ENCODE data around the gene FIGN.

DNA sequence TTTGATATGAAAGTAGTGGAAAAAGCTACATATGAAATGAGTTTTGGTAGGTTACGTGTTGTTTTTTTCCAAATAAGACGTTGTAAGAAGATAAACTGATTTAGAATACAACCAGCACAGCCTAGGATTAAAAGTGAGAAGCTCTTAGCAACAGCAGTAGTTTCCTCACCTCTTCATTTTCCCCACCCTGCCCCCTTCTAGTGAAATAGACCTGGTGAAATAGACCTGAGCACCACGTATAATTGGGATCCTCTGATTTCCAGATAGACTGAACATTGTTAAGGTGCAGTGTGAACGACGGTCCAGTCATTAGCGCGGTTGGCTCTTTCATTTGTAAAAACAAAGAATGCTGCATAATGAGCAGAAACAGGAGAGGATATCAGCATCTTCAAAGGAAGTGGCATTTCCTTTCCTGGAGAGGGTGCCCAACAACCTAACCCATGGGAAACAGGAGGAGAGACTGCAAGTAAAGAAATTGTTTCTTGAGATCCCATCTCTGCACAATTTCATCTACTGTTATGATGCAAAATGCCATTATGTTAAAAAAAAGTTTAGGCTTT is 114.3 kb downstream of the FIGN start:
- TF ChIP-seq, protein P1, sequence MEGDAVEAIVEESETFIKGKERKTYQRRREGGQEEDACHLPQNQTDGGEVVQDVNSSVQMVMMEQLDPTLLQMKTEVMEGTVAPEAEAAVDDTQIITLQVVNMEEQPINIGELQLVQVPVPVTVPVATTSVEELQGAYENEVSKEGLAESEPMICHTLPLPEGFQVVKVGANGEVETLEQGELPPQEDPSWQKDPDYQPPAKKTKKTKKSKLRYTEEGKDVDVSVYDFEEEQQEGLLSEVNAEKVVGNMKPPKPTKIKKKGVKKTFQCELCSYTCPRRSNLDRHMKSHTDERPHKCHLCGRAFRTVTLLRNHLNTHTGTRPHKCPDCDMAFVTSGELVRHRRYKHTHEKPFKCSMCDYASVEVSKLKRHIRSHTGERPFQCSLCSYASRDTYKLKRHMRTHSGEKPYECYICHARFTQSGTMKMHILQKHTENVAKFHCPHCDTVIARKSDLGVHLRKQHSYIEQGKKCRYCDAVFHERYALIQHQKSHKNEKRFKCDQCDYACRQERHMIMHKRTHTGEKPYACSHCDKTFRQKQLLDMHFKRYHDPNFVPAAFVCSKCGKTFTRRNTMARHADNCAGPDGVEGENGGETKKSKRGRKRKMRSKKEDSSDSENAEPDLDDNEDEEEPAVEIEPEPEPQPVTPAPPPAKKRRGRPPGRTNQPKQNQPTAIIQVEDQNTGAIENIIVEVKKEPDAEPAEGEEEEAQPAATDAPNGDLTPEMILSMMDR (IDR thresholded peaks at IDR 0.05; ENCODE audit: low read length), result no peak
- no peak for TF ChIP-seq EZH2 (IDR thresholded peaks at IDR 0.05; ENCODE audit: borderline replicate concordance, low read length)
